PC-3 (cell line): ENCODE measurements around the gene MEF2C.

Experiments used
- CTCF ChIP-seq: fragments of 300-600 bp; sonication (generic); conservative IDR thresholded peaks from 2 replicates; pipeline ENCODE4 v1.5.1; 2017; ENCODE audit warnings: antibody characterized with exemption, low read depth, mild to moderate bottlenecking, low read length
- EZH2 ChIP-seq: fragments of 300-600 bp; sonication (generic); IDR thresholded peaks from one replicate; pipeline ENCODE4 v1.6.1; 2017; ENCODE audit warnings: antibody characterized with exemption, mild to moderate bottlenecking, low read length; ENCODE audit not compliant: unreplicated experiment

DNA sequence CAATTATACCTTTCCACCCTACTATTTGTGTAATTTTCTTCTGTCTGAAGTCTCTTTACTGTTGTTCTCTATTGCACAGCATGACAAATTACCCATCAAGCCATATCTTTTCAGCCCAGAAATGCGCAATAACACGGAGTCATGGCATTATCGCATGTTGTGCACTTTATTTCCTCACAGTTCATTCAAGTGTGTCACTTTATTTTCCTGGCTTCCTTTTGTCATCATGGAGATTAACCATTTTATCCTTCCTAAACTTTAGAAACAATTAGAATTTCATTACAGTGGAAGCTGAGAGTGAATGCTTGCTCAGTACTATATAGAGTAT lies 41.3 kb upstream of the MEF2C start:
- no peak for TF ChIP-seq CTCF
- no peak for TF ChIP-seq EZH2
